GM19328 (cell line): ENCODE results near the gene CNTROB.

Source experiments
- ATAC-seq: cut with Tn5 transposase; IDR thresholded peaks from one replicate; pipeline ENCODE4 v1.9.1; 2021; ENCODE audit warnings: mild to moderate bottlenecking, moderate library complexity; ENCODE audit not compliant: unreplicated experiment

The CNTROB gene

GRCh38 chr17:7903154-7904103 lies 28.6 kb upstream of the CNTROB start:
- ATAC-seq = no peak

GRCh38 chr17:7909089-7909488 lies 22.9 kb upstream of the CNTROB start:
- no peak for ATAC-seq

- no peak for ATAC-seq
Measured at GRCh38 chr17:7910281-7910680, 21.7 kb upstream of the CNTROB start.

GRCh38 chr17:7910711-7911110 lies 21.3 kb upstream of the CNTROB start:
- no peak for ATAC-seq

GRCh38 chr17:7911116-7911515 lies 20.9 kb upstream of the CNTROB start:
- no peak for ATAC-seq

- ATAC-seq = no peak
Measured at GRCh38 chr17:7912927-7913524, 19.0 kb upstream of the CNTROB start.

- no peak for ATAC-seq
Measured at GRCh38 chr17:7915179-7915610, 16.8 kb upstream of the CNTROB start.

- peak; percentile 66 for ATAC-seq
Measured at GRCh38 chr17:7915611-7916384, 16.2 kb upstream of the CNTROB start, which contains the start of gene RNF227. Gene RNF227, minus strand, starts transcription at chr17:7916289. Its CDS starts 94 bp downstream, at chr17:7916195.

- ATAC-seq = no peak
Measured at GRCh38 chr17:7916385-7916682, 15.7 kb upstream of the CNTROB start.

GRCh38 chr17:7916808-7917207 lies 15.2 kb upstream of the CNTROB start:
- no peak for ATAC-seq

GRCh38 chr17:7922269-7922844 lies 9.6 kb upstream of the CNTROB start:
- no peak for ATAC-seq

GRCh38 chr17:7922845-7923628 lies 9.0 kb upstream of the CNTROB start:
- no peak for ATAC-seq

GRCh38 chr17:7927596-7927995 lies 4.4 kb upstream of the CNTROB start:
- no peak for ATAC-seq

GRCh38 chr17:7929158-7930023 lies 2.6 kb upstream of the CNTROB start, which contains the start of gene KCNAB3:
Gene KCNAB3, minus strand, starts transcription at chr17:7929856. Its CDS starts 421 bp downstream, at chr17:7929435.
- ATAC-seq = no peak

- ATAC-seq = no peak
Measured at GRCh38 chr17:7930841-7931631, 970 bp upstream of the CNTROB start.

- ATAC-seq = no peak
Measured at GRCh38 chr17:7932483-7932891, 481 bp downstream of the CNTROB start.

- no peak for ATAC-seq
Measured at GRCh38 chr17:7932949-7933348, 943 bp downstream of the CNTROB start.

- no peak for ATAC-seq
Measured at GRCh38 chr17:7935859-7936258, 3.9 kb downstream of the CNTROB start.

GRCh38 chr17:7940034-7940433 lies 8.0 kb downstream of the CNTROB start:
- no peak for ATAC-seq
